ENCODE data around the gene DIAPH1.

DIAPH1 gene

DNA sequence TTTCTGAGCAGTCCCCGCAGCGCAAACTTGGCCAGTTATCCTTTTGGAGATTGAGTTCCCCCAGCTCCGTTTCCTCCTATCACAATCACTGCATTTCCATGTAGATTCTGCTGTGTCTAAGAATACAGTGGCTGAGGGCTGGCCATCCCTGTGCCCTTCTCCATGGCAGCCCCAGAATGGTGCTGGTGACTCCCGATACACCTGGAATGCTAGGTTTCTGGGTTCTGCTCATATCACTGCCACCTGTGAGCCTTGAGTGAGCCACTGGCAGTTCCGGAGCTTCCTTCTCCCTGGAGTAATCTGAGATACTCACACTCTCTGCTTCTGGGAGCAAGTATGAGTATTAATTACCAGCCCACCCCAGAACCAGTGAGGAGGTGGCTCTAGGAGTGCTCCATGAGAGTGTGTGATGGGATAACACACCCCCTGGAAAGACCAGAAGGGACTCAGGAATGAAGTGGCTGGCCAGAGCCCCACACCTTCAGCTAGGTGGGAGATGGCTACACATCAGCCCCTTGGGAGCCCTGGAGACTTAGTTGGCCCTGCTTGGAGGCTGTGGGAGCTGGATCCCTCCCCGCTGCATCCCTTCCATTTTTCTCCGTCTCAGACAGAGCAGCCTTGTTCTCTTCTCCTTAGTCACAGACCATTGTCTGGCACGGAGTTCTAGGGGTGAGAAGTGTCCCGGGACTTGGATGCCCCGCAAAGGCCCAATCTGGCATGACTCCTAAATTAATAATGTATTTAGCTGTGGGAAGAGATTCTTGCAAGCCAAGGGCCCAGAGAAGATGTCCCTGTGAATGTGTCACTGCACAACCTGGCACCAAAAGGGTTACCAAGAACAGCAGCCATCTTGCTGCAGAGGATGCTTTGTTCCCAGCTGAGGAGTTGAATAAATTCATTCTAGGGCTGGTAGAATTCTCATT lies 125.0 kb downstream of the DIAPH1 start:
- DNase-seq (ENCODE audit: low spot score in 2 of 2) (no peak), ATAC-seq (ENCODE audit: low read depth) (no peak)
- Mint-ChIP-seq H3K9me3 (no peaks in the 10 kb centered on the region), H3K27me3 (peaks cover 18% of the 10 kb centered on the region), H3K4me3 (no peak overlapping the region), H3K27ac (no peak overlapping the region), H3K36me3 (peaks cover 4% of the 10 kb centered on the region), H3K4me1 (peaks cover 12% of the 10 kb centered on the region)

- ATAC-seq (ENCODE audit: low read depth) (peak; percentile 87), DNase-seq (ENCODE audit: low spot score in 2 of 2) (peak in 1 of 2 donors; percentile 52)
- peak overlapping the region; percentile 73 for H3K27ac Mint-ChIP-seq
- peaks cover 12% of the 10 kb centered on the region for H3K4me1 Mint-ChIP-seq
- peaks cover 4% of the 10 kb centered on the region for H3K36me3 Mint-ChIP-seq
- H3K9me3 Mint-ChIP-seq: no peaks in the 10 kb centered on the region
- peaks cover 22% of the 10 kb centered on the region for H3K27me3 Mint-ChIP-seq
- H3K4me3 Mint-ChIP-seq: peak overlapping the region; percentile 88
Measured at GRCh38 chr5:141492168-141492885, 126.5 kb downstream of the DIAPH1 start.

GRCh38 chr5:141491323-141492167 lies 127.3 kb downstream of the DIAPH1 start:
- Mint-ChIP-seq H3K9me3 (no peaks in the 10 kb centered on the region), H3K36me3 (peaks cover 4% of the 10 kb centered on the region), H3K27ac (peak overlapping the region; percentile 73), H3K4me1 (peaks cover 12% of the 10 kb centered on the region), H3K4me3 (peak overlapping the region; percentile 88), H3K27me3 (peaks cover 26% of the 10 kb centered on the region)
- ATAC-seq (ENCODE audit: low read depth) (peak; percentile 11), DNase-seq (ENCODE audit: low spot score in 2 of 2) (no peak)

GRCh38 chr5:141490771-141491170 lies 128.0 kb downstream of the DIAPH1 start:
- Mint-ChIP-seq H3K27ac (no peak overlapping the region), H3K36me3 (peaks cover 4% of the 10 kb centered on the region), H3K27me3 (peaks cover 29% of the 10 kb centered on the region), H3K4me3 (no peak overlapping the region), H3K9me3 (no peaks in the 10 kb centered on the region), H3K4me1 (peaks cover 12% of the 10 kb centered on the region)
- DNase-seq (ENCODE audit: low spot score in 2 of 2) (no peak), ATAC-seq (ENCODE audit: low read depth) (no peak)

GRCh38 chr5:141490271-141490670 lies 128.5 kb downstream of the DIAPH1 start:
- Mint-ChIP-seq H3K27me3 (peaks cover 24% of the 10 kb centered on the region), H3K27ac (no peak overlapping the region), H3K36me3 (peaks cover 1% of the 10 kb centered on the region), H3K4me3 (no peak overlapping the region), H3K4me1 (peaks cover 10% of the 10 kb centered on the region), H3K9me3 (no peaks in the 10 kb centered on the region)
- ATAC-seq (ENCODE audit: low read depth) (no peak), DNase-seq (ENCODE audit: low spot score in 2 of 2) (no peak)

DNA sequence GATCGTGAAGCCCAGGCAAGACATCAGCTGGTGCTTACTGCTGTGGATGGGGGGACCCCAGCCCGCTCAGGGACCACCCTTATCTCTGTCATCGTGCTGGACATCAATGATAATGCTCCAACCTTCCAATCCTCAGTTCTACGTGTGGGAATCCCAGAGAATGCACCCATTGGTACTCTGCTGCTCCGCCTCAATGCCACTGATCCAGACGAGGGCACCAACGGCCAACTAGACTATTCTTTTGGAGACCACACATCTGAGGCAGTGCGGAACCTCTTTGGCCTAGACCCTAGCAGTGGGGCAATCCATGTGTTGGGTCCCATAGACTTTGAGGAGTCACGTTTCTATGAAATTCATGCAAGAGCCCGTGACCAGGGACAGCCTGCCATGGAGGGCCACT lies 129.0 kb downstream of the DIAPH1 start:
- peaks cover 1% of the 10 kb centered on the region for H3K36me3 Mint-ChIP-seq
- H3K4me3 Mint-ChIP-seq: no peak overlapping the region
- no peak for ATAC-seq (ENCODE audit: low read depth)
- DNase-seq (ENCODE audit: low spot score in 2 of 2): no peak
- H3K4me1 Mint-ChIP-seq: peaks cover 9% of the 10 kb centered on the region
- H3K9me3 Mint-ChIP-seq: no peaks in the 10 kb centered on the region
- peaks cover 24% of the 10 kb centered on the region for H3K27me3 Mint-ChIP-seq
- H3K27ac Mint-ChIP-seq: no peak overlapping the region

GRCh38 chr5:141488591-141489561 lies 129.9 kb downstream of the DIAPH1 start, which contains the start of gene PCDHGC5:
PCDHGC5 (plus strand) TSS chr5:141489081; CDS start chr5:141489241, 160 bp downstream.
- peaks cover 1% of the 10 kb centered on the region for H3K36me3 Mint-ChIP-seq
- peaks cover 17% of the 10 kb centered on the region for H3K4me1 Mint-ChIP-seq
- peaks cover 27% of the 10 kb centered on the region for H3K27me3 Mint-ChIP-seq
- H3K9me3 Mint-ChIP-seq: no peaks in the 10 kb centered on the region
- H3K4me3 Mint-ChIP-seq: no peak within 1 kb of the TSS
- DNase-seq (ENCODE audit: low spot score in 2 of 2) (no peak), ATAC-seq (ENCODE audit: low read depth) (no peak)
- no peak within 1 kb of the TSS for H3K27ac Mint-ChIP-seq

DNA sequence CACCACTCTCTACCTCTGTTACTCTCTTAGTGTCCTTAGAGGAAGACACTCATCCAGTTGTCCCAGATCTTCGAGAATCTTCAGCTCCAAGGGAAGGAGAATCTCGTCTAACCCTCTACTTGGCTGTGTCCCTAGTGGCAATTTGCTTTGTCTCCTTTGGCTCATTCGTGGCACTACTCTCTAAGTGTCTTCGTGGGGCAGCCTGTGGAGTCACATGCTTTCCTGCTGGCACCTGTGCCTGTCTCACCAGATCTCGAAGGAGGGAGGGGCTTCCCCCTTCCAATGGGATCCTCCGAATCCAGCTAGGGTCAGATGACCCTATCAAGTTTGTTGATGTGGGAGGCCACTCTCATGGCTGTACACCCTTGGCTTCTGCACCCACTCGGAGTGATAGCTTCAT lies 131.7 kb downstream of the DIAPH1 start:
- Mint-ChIP-seq H3K4me1 (peaks cover 16% of the 10 kb centered on the region), H3K4me3 (no peak overlapping the region), H3K9me3 (no peaks in the 10 kb centered on the region), H3K27me3 (peaks cover 37% of the 10 kb centered on the region), H3K27ac (no peak overlapping the region), H3K36me3 (peaks cover 1% of the 10 kb centered on the region)
- DNase-seq (ENCODE audit: low spot score in 2 of 2): no peak
- ATAC-seq (ENCODE audit: low read depth): no peak

- no peak overlapping the region for H3K27ac Mint-ChIP-seq
- H3K4me1 Mint-ChIP-seq: peaks cover 10% of the 10 kb centered on the region
- DNase-seq (ENCODE audit: low spot score in 2 of 2) (no peak), ATAC-seq (ENCODE audit: low read depth) (no peak)
- peaks cover 33% of the 10 kb centered on the region for H3K27me3 Mint-ChIP-seq
- no peak overlapping the region for H3K4me3 Mint-ChIP-seq
- H3K9me3 Mint-ChIP-seq: no peaks in the 10 kb centered on the region
- H3K36me3 Mint-ChIP-seq: peaks cover 1% of the 10 kb centered on the region
Measured at GRCh38 chr5:141486091-141486490, 132.7 kb downstream of the DIAPH1 start.

DNA sequence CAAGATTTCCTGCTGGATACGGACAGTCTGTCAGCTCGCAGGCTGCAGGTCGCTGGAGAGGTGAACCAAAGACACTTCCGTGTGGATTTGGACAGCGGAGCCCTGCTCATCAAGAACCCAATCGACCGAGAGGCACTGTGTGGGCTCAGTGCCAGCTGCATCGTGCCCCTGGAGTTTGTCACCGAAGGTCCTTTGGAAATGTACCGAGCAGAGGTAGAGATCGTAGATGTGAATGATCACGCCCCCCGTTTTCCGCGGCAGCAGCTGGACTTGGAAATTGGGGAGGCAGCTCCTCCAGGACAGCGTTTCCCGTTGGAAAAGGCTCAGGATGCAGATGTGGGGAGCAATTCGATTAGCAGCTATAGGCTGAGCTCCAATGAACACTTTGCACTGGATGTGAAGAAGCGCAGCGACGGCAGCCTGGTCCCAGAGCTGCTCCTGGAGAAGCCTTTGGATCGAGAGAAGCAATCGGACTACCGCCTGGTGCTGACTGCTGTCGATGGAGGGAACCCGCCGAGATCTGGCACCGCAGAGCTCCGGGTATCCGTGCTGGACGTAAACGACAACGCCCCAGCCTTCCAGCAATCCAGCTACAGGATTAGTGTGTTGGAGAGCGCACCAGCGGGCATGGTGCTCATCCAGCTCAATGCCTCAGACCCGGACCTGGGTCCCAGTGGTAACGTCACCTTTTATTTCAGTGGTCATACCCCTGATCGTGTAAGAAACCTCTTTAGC lies 133.3 kb downstream of the DIAPH1 start:
- DNase-seq (ENCODE audit: low spot score in 2 of 2): no peak
- peaks cover 7% of the 10 kb centered on the region for H3K4me1 Mint-ChIP-seq
- H3K9me3 Mint-ChIP-seq: no peaks in the 10 kb centered on the region
- peaks cover 29% of the 10 kb centered on the region for H3K27me3 Mint-ChIP-seq
- H3K4me3 Mint-ChIP-seq: peak overlapping the region; percentile 12
- H3K36me3 Mint-ChIP-seq: no peaks in the 10 kb centered on the region
- no peak overlapping the region for H3K27ac Mint-ChIP-seq
- ATAC-seq (ENCODE audit: low read depth): peak; percentile 27

DNA sequence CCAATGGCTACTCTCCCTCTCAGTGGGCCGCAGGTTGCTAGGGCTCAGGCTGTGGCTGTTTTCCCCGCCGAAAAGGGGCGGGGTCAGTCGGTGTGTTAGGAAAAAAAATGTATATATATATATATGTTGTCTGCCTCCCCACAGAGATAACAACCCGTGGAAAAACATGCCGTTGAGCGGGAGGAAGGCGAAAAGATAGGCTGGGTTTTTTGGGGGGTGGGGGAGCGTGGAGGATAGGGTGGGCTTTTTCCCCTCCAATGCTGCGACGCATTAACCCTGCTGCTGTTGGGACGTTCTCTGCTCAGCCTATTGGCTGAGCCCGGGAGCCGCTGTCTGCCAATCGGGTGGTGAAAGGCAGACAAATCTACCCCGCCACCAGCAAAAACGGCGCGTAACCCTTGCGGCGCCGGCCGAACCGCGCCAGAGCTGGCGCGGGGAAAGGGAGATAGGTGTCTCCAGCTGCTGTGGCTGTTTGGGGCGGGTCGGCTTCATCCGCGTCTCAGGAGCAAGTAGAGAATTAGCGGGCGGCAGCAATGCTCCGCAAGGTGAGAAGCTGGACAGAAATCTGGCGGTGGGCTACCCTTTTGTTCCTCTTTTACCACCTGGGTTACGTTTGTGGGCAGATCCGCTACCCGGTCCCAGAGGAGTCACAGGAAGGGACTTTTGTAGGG lies 134.0 kb downstream of the DIAPH1 start, which contains the start of gene PCDHGC4:
TSS of gene PCDHGC4 (plus strand) at position 390 of the 671 bp plus-strand sequence. CDS start at position 534, 144 bp downstream.
- no peak within 1 kb of the TSS for H3K27ac Mint-ChIP-seq
- ATAC-seq (ENCODE audit: low read depth) (peak; percentile 32), DNase-seq (ENCODE audit: low spot score in 2 of 2) (no peak)
- H3K4me3 Mint-ChIP-seq: peak within 1 kb of the TSS; percentile 70
- no peaks in the 10 kb centered on the region for H3K9me3 Mint-ChIP-seq
- H3K4me1 Mint-ChIP-seq: peaks cover 7% of the 10 kb centered on the region
- peaks cover 26% of the 10 kb centered on the region for H3K27me3 Mint-ChIP-seq
- H3K36me3 Mint-ChIP-seq: no peaks in the 10 kb centered on the region

- peaks cover 7% of the 10 kb centered on the region for H3K4me1 Mint-ChIP-seq
- H3K4me3 Mint-ChIP-seq: peak overlapping the region; percentile 70
- H3K27me3 Mint-ChIP-seq: peaks cover 26% of the 10 kb centered on the region
- ATAC-seq (ENCODE audit: low read depth): no peak
- no peaks in the 10 kb centered on the region for H3K36me3 Mint-ChIP-seq
- no peaks in the 10 kb centered on the region for H3K9me3 Mint-ChIP-seq
- no peak overlapping the region for H3K27ac Mint-ChIP-seq
- no peak for DNase-seq (ENCODE audit: low spot score in 2 of 2)
Measured at GRCh38 chr5:141484310-141484640, 134.5 kb downstream of the DIAPH1 start.
